MCF 10A (cell line): ENCODE results near the gene LYVE1. TPM values are rescaled to one million over a fixed set of nuclear protein-coding genes. Genes with fewer than 3 reads are reported as not detected.

Experiments used
- BruUV-seq: library from RNA; stranded (reverse); fragments of 400-500 nt; replicated peaks from 2 replicates; lab custom pipeline; 2021; lab: Mats Ljungman, UMichigan
- CTCF ChIA-PET: fragments of 300-600 bp; sonication (Branson Sonifier 250); formaldehyde crosslinking; extraction: SDS; loops from one replicate; lab custom pipeline; 2021; ENCODE audit warnings: antibody characterized with exemption, inconsistent platforms; lab: Yijun Ruan, JAX
- POLR2A ChIA-PET: fragments of 300-600, 350-650 bp; sonication (Branson Sonifier 250); formaldehyde crosslinking; extraction: SDS; loops from one replicate; lab custom pipeline; 2020; ENCODE audit warnings: antibody characterized with exemption, inconsistent platforms; lab: Yijun Ruan, JAX
- DNase-seq: peaks from one replicate; pipeline ENCODE4 v3.0.0-alpha.2; 2018; ENCODE audit not compliant: unreplicated experiment
- H3K27ac Mint-ChIP-seq: one replicate; pipeline ENCODE4 v1.8.0; 2022; ENCODE audit warnings: mild to moderate bottlenecking, low read depth, mixed read lengths; ENCODE audit not compliant: unreplicated experiment
- H3K27me3 Mint-ChIP-seq: one replicate; pipeline ENCODE4 v1.8.0; 2022; ENCODE audit warnings: mixed read lengths; ENCODE audit not compliant: insufficient read depth, unreplicated experiment
- H3K36me3 Mint-ChIP-seq: one replicate; pipeline ENCODE4 v1.8.0; 2022; ENCODE audit warnings: mild to moderate bottlenecking, moderate library complexity, mixed read lengths; ENCODE audit not compliant: insufficient read depth, unreplicated experiment
- H3K4me1 Mint-ChIP-seq: one replicate; pipeline ENCODE4 v1.8.0; 2022; ENCODE audit warnings: mixed read lengths; ENCODE audit not compliant: insufficient read depth, unreplicated experiment
- H3K4me3 Mint-ChIP-seq: one replicate; pipeline ENCODE4 v1.8.0; 2022; ENCODE audit warnings: mild to moderate bottlenecking, moderate library complexity, mixed read lengths; ENCODE audit not compliant: unreplicated experiment
- H3K9me3 Mint-ChIP-seq: one replicate; pipeline ENCODE4 v1.8.0; 2022; ENCODE audit warnings: mixed read lengths; ENCODE audit not compliant: unreplicated experiment
- CTCF ChIP-seq: fragments of 200-600 bp; IDR thresholded peaks from one replicate; pipeline ENCODE4 v1.8.0; 2022; ENCODE audit warnings: antibody characterized with exemption, mild to moderate bottlenecking; ENCODE audit not compliant: unreplicated experiment
- intact Hi-C: fragments of 100-400 bp; cut with micrococcal nuclease; formaldehyde crosslinking; loops from 2 replicates; pipeline ENCODE4 v1.14.1; 2022
- total RNA-seq: library from RNA; stranded (reverse); gene quantifications from 2 replicates; pipeline ENCODE4 v1.2.3, GENCODE V29; 2022

The LYVE1 gene
- total RNA-seq, 1 experiment from 2014 or later: not detected

- no peak overlapping the region for H3K4me3 Mint-ChIP-seq
- POLR2A ChIA-PET: interaction anchor here (0.7 kb wide), 2 partner anchors 87 to 934 kb away, joined by 3 to 4 read pairs; no protein-coding TSS in a partner anchor
- H3K27ac Mint-ChIP-seq: no peak overlapping the region
- no peaks in the 10 kb centered on the region for H3K4me1 Mint-ChIP-seq
- H3K27me3 Mint-ChIP-seq: no peaks in the 10 kb centered on the region
- intact Hi-C loops: no loop called here
- CTCF ChIA-PET: no interaction called here
- DNase-seq: peak; percentile 13
- no peaks in the 10 kb centered on the region for H3K36me3 Mint-ChIP-seq
- no peaks in the 10 kb centered on the region for H3K9me3 Mint-ChIP-seq
- no peak for TF ChIP-seq CTCF
- BruUV-seq: no TSS peak
Measured at GRCh38 chr11:10581481-10582019, 13.1 kb upstream of the LYVE1 start.

- H3K27me3 Mint-ChIP-seq: no peaks in the 10 kb centered on the region
- H3K9me3 Mint-ChIP-seq: no peaks in the 10 kb centered on the region
- DNase-seq: no peak
- H3K27ac Mint-ChIP-seq: no peak overlapping the region
- no TSS peak for BruUV-seq
- no peaks in the 10 kb centered on the region for H3K4me1 Mint-ChIP-seq
- no peaks in the 10 kb centered on the region for H3K36me3 Mint-ChIP-seq
- CTCF ChIA-PET: interaction anchor here (1.1 to 1.2 kb wide), 2 partner anchors 16 to 39 kb away, joined by 3 to 4 read pairs; no protein-coding TSS in a partner anchor
- intact Hi-C loops: no loop called here
- POLR2A ChIA-PET: interaction anchor here (0.5 kb wide), 1 partner anchor 46 kb away, joined by 4 read pairs; no protein-coding TSS in a partner anchor
- TF ChIP-seq CTCF: no peak
- H3K4me3 Mint-ChIP-seq: no peak overlapping the region
Measured at GRCh38 chr11:10580623-10581022, 12.2 kb upstream of the LYVE1 start.

- Mint-ChIP-seq H3K27ac (no peak overlapping the region), H3K4me3 (no peak overlapping the region), H3K4me1 (no peaks in the 10 kb centered on the region), H3K27me3 (no peaks in the 10 kb centered on the region), H3K9me3 (no peaks in the 10 kb centered on the region), H3K36me3 (no peaks in the 10 kb centered on the region)
- intact Hi-C loops: no loop called here
- POLR2A ChIA-PET: interaction anchor here (0.5 kb wide), 1 partner anchor 45 kb away, joined by 4 read pairs; no protein-coding TSS in a partner anchor
- CTCF ChIA-PET: interaction anchor here (1.2 kb wide), 1 partner anchor 38 kb away, joined by 3 read pairs; no protein-coding TSS in a partner anchor
- no TSS peak for BruUV-seq
- TF ChIP-seq CTCF: no peak
- no peak for DNase-seq
Measured at GRCh38 chr11:10579700-10580099, 11.2 kb upstream of the LYVE1 start.

- Mint-ChIP-seq H3K27ac (no peak overlapping the region), H3K9me3 (no peaks in the 10 kb centered on the region), H3K4me1 (no peaks in the 10 kb centered on the region), H3K4me3 (no peak overlapping the region), H3K27me3 (no peaks in the 10 kb centered on the region), H3K36me3 (no peaks in the 10 kb centered on the region)
- ChIA-PET CTCF (interaction anchor here (0.5 to 1.2 kb wide), 2 partner anchors 11 to 522 kb away, joined by 5 to 8 read pairs; no protein-coding TSS in a partner anchor), POLR2A (interaction anchor here (1.2 to 1.9 kb wide), 3 partner anchors 9 to 35 kb away, joined by 3 to 4 read pairs (median 4); partner anchors contain the start of gene RNF141)
- TF ChIP-seq CTCF: no peak
- DNase-seq: no peak
- intact Hi-C loops: no loop called here
- no TSS peak for BruUV-seq
Measured at GRCh38 chr11:10576035-10576398, 7.6 kb upstream of the LYVE1 start.
